A673 (cell line): ENCODE results near the gene KRTAP22-2.

Source experiments
- EZH2 ChIP-seq: fragments of 200-600 bp; sonication (generic); IDR thresholded peaks from 2 replicates; pipeline ENCODE4 v1.6.1; 2017; ENCODE audit warnings: borderline replicate concordance, low read depth, mild to moderate bottlenecking, mixed read lengths, antibody characterized with exemption, low read length; ENCODE audit not compliant: poor library complexity, severe bottlenecking
- TF ChIP-seq, protein P1 (sequence below): fragments of 300-800, 200-600 bp; sonication (generic); conservative IDR thresholded peaks from 2 replicates; pipeline ENCODE4 v1.5.1; 2017; ENCODE audit warnings: low read depth, mild to moderate bottlenecking, antibody characterized with exemption, low read length, moderate library complexity, mixed read lengths

GRCh38 chr21:30634906-30635305 is 44.7 kb upstream of the KRTAP22-2 start, which contains the start of gene KRTAP20-2:
- no peak for TF ChIP-seq EZH2
- TF ChIP-seq, protein P1, sequence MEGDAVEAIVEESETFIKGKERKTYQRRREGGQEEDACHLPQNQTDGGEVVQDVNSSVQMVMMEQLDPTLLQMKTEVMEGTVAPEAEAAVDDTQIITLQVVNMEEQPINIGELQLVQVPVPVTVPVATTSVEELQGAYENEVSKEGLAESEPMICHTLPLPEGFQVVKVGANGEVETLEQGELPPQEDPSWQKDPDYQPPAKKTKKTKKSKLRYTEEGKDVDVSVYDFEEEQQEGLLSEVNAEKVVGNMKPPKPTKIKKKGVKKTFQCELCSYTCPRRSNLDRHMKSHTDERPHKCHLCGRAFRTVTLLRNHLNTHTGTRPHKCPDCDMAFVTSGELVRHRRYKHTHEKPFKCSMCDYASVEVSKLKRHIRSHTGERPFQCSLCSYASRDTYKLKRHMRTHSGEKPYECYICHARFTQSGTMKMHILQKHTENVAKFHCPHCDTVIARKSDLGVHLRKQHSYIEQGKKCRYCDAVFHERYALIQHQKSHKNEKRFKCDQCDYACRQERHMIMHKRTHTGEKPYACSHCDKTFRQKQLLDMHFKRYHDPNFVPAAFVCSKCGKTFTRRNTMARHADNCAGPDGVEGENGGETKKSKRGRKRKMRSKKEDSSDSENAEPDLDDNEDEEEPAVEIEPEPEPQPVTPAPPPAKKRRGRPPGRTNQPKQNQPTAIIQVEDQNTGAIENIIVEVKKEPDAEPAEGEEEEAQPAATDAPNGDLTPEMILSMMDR = no peak
